ENCODE measurements around the gene CAPRIN1.
A peak's percentile ranks its signal among the peaks of the same experiment; 100 is the strongest.
"Not testable (repeated sequence)": the region's sequence is repeated elsewhere in the genome, so short reads cannot be mapped to it uniquely, and the experiment has no call there.

Gene CAPRIN1

GRCh38 chr11:34080609-34081008 lies 29.1 kb downstream of the CAPRIN1 start:
- no peak for DNase-seq (ENCODE audit: low read depth, low spot score)
- H3K4me3 ChIP-seq (ENCODE audit: low read depth, low read length), result no peak overlapping the region
- in situ Hi-C loops (cut with HindIII; ENCODE audit: low sequenced_read_pairs), result no loop called here
- no peak for TF ChIP-seq CTCF (IDR thresholded peaks at IDR 0.05; ENCODE audit: low read depth, low read length)

- no peak for TF ChIP-seq CTCF (IDR thresholded peaks at IDR 0.05; ENCODE audit: low read depth, low read length)
- DNase-seq (ENCODE audit: low read depth, low spot score), result no peak
- in situ Hi-C loops (cut with HindIII; ENCODE audit: low sequenced_read_pairs), result no loop called here
- no peak overlapping the region for H3K4me3 ChIP-seq (ENCODE audit: low read depth, low read length)
Measured at GRCh38 chr11:34084637-34085036, 33.1 kb downstream of the CAPRIN1 start.

GRCh38 chr11:34086554-34087283 lies 35.2 kb downstream of the CAPRIN1 start:
- peak; percentile 43 for DNase-seq (ENCODE audit: low read depth, low spot score)
- H3K4me3 ChIP-seq (ENCODE audit: low read depth, low read length), result no peak overlapping the region
- TF ChIP-seq CTCF (IDR thresholded peaks at IDR 0.05; ENCODE audit: low read depth, low read length), result no peak
- in situ Hi-C loops (cut with HindIII; ENCODE audit: low sequenced_read_pairs), result no loop called here

GRCh38 chr11:34091825-34092224 lies 40.3 kb downstream of the CAPRIN1 start:
- in situ Hi-C loops (cut with HindIII; ENCODE audit: low sequenced_read_pairs), result no loop called here
- no peak for TF ChIP-seq CTCF (IDR thresholded peaks at IDR 0.05; ENCODE audit: low read depth, low read length)
- no peak for DNase-seq (ENCODE audit: low read depth, low spot score)
- H3K4me3 ChIP-seq (ENCODE audit: low read depth, low read length), result no peak overlapping the region

- H3K4me3 ChIP-seq (ENCODE audit: low read depth, low read length); in situ Hi-C loops (cut with HindIII; ENCODE audit: low sequenced_read_pairs); DNase-seq (ENCODE audit: low read depth, low spot score): not testable (repeated sequence)
Measured at GRCh38 chr11:34094900-34095299, 43.4 kb downstream of the CAPRIN1 start.

GRCh38 chr11:34098813-34099212 lies 47.3 kb downstream of the CAPRIN1 start:
- DNase-seq (ENCODE audit: low read depth, low spot score), result no peak
- no peak for TF ChIP-seq CTCF (IDR thresholded peaks at IDR 0.05; ENCODE audit: low read depth, low read length)
- in situ Hi-C loops (cut with HindIII; ENCODE audit: low sequenced_read_pairs), result no loop called here
- no peak overlapping the region for H3K4me3 ChIP-seq (ENCODE audit: low read depth, low read length)

GRCh38 chr11:34104680-34105078 lies 53.1 kb downstream of the CAPRIN1 start:
- peak overlapping the region; percentile 92 for H3K4me3 ChIP-seq (ENCODE audit: low read depth, low read length)
- DNase-seq (ENCODE audit: low read depth, low spot score), result no peak
- no peak for TF ChIP-seq CTCF (IDR thresholded peaks at IDR 0.05; ENCODE audit: low read depth, low read length)
- in situ Hi-C loops (cut with HindIII; ENCODE audit: low sequenced_read_pairs), result no loop called here

All from astrocyte of the spinal cord (primary cell).